ENCODE data around the gene HOOK2. TPM values are rescaled to one million over a fixed set of nuclear protein-coding genes. Genes with fewer than 3 reads are reported as not detected.

HOOK2 gene
- total and polyA plus RNA-seq, 7 donors, result 11.3 to 33.0 (median 21.7) TPM

DNA sequence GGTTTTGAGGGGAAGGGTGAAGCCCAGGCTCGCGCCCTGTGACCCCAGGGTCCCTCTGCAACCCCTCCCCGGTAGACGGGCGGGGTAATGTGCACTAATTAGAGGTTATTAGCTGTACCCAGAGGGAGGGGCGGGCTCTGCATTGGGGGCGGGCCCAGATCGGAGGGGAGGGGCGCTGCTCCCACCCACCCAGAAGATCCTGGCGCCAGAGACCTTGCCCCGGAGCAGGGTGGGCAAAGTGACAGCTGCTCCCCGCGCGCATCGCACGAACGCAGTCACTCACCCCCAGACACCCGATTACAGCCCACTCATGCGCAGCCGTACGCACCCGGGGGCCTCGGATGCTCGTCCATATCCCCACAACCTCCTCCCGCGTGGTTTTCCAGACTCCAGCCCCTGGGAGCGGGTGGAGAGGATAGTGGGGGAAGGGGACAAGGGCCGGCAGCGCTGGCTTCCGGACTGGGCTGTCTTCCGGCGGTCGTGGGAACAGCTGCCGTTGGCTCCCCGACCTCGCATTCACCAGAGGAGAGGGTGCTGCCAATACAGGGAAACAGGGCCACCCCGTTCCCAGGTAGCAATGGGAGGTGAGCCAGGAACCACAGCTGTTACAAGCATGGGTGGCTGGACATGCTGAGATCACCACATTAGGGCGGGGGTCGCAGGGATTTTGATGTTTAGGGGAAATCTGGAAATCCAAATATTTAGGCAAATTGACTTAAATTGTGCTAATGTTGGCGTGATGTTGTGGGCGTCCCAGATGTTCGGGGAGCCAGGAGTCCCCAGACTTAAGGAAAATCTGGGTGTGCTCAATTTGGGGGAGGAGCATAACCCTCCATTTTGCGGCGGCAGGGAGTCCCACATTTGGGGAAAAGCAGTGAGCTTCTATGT lies 2.9 kb upstream of the HOOK2 start:
- Histone ChIP-seq H3K36me3 (ENCODE audit: insufficient read depth in 1 of 2, low read depth in 1 of 2) (no peaks in the 10 kb centered on the region), H3K4me1 (peaks cover 38% of the 10 kb centered on the region), H3K9me3 (no peaks in the 10 kb centered on the region), H3K27me3 (ENCODE audit: insufficient read depth in 3 of 3, low read length in 2 of 3) (no peaks in the 10 kb centered on the region), H3K27ac (peak overlapping the region; percentile 88), H3K4me3 (peak overlapping the region; percentile 86)
- ATAC-seq (peak; percentile 54 to 59 (median 55)), DNase-seq (peak; percentile 82 to 83)
- intact Hi-C loops (cut with DNase I), result no loop called here
- 2 to 3% (median 2%) methylated on average over 40 to 44 of the region's 44 CpGs for WGBS, 3 donors
- no peak for TF ChIP-seq CTCF (IDR thresholded peaks at IDR 0.05)

GRCh38 chr19:12777217-12778016 lies 2.1 kb upstream of the HOOK2 start:
- no peaks in the 10 kb centered on the region for H3K27me3 ChIP-seq (ENCODE audit: insufficient read depth in 3 of 3, low read length in 2 of 3)
- no peaks in the 10 kb centered on the region for H3K9me3 ChIP-seq
- 10 to 11% (median 11%) methylated on average over 43 of the region's 43 CpGs for WGBS, 3 donors
- peak; percentile 94 for TF ChIP-seq CTCF (IDR thresholded peaks at IDR 0.05)
- H3K36me3 ChIP-seq (ENCODE audit: insufficient read depth in 1 of 2, low read depth in 1 of 2), result no peaks in the 10 kb centered on the region
- H3K4me1 ChIP-seq, result peaks cover 43% of the 10 kb centered on the region
- H3K27ac ChIP-seq, result peak overlapping the region; percentile 88
- intact Hi-C loops (cut with DNase I), result loop anchor here in 1 of 2 donors (1.0 kb wide), 1 partner anchor 19 kb away; no protein-coding TSS in a partner anchor
- DNase-seq (peak; percentile 84 to 88), ATAC-seq (peak; percentile 51 to 70 (median 60))
- peak overlapping the region; percentile 86 for H3K4me3 ChIP-seq

GRCh38 chr19:12773571-12773970 lies 1.8 kb downstream of the HOOK2 start:
- no peaks in the 10 kb centered on the region for H3K9me3 ChIP-seq
- ATAC-seq (peak; percentile 16 to 63 (median 58)), DNase-seq (no peak)
- intact Hi-C loops (cut with DNase I), result loop anchor here in 1 of 2 donors (2.0 kb wide), 1 partner anchor 73 kb away; no protein-coding TSS in a partner anchor
- TF ChIP-seq CTCF (IDR thresholded peaks at IDR 0.05), result peak; percentile 46
- H3K4me3 ChIP-seq, result no peak overlapping the region
- peaks cover 41% of the 10 kb centered on the region for H3K4me1 ChIP-seq
- peaks cover 0 to 19% of the 10 kb centered on the region in 2 donors for H3K36me3 ChIP-seq (ENCODE audit: insufficient read depth in 1 of 2, low read depth in 1 of 2)
- H3K27me3 ChIP-seq (ENCODE audit: insufficient read depth in 3 of 3, low read length in 2 of 3), result no peaks in the 10 kb centered on the region
- 31 to 60% (median 49%) methylated on average over 2 of the region's 2 CpGs for WGBS, 3 donors
- peak overlapping the region; percentile 90 for H3K27ac ChIP-seq

DNA sequence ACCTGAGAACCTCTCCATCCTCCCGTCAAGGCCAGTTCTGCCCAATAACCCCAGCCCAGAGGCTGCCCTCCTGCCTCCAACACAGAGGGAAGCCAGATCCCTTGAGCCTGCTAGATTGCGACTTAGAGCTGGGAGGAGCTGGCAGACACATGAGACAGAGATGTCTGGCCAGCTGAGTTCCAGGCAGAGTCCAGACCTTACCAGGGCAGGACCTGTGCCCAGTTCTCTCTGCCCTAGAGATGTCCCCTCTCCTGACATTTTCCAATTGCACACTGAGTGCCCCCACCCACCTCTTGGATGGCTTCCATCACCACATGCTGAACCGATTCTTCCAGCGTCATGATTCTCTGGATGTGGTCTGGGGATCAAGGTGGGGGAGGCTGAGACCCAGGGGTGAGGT lies 3.0 kb downstream of the HOOK2 start:
- peak overlapping the region; percentile 90 for H3K27ac ChIP-seq
- no peak for TF ChIP-seq CTCF (IDR thresholded peaks at IDR 0.05)
- ATAC-seq (peak; percentile 59 to 75 (median 67)), DNase-seq (peak; percentile 57 to 78)
- H3K36me3 ChIP-seq (ENCODE audit: insufficient read depth in 1 of 2, low read depth in 1 of 2), result peaks cover 0 to 31% of the 10 kb centered on the region in 2 donors
- 24 to 37% (median 27%) methylated on average over 4 of the region's 4 CpGs for WGBS, 3 donors
- peak overlapping the region; percentile 4 for H3K4me3 ChIP-seq
- H3K9me3 ChIP-seq, result no peaks in the 10 kb centered on the region
- H3K4me1 ChIP-seq, result peaks cover 36% of the 10 kb centered on the region
- no peaks in the 10 kb centered on the region for H3K27me3 ChIP-seq (ENCODE audit: insufficient read depth in 3 of 3, low read length in 2 of 3)
- intact Hi-C loops (cut with DNase I), result loop anchor here in 1 of 2 donors (2.0 kb wide), 1 partner anchor 74 kb away; no protein-coding TSS in a partner anchor

All from psoas muscle (tissue), 8 donors.